WI38 (cell line): ENCODE results near the gene CPM.
A peak's percentile ranks its signal among the peaks of the same experiment; 100 is the strongest.
"Not testable (repeated sequence)": the region's sequence is repeated elsewhere in the genome, so short reads cannot be mapped to it uniquely, and the experiment has no call there.

Experiments used
- H3K4me3 ChIP-seq: 2 replicates; pipeline ENCODE4 v1.5.1; 2011; ENCODE audit warnings: low read depth, mild to moderate bottlenecking, control low read depth, low read length
- TF ChIP-seq, protein P1 (sequence below): IDR thresholded peaks from 2 replicates; pipeline ENCODE4 v1.5.1; 2012; ENCODE audit warnings: low read depth, mild to moderate bottlenecking, control low read depth, low read length

Gene CPM

DNA sequence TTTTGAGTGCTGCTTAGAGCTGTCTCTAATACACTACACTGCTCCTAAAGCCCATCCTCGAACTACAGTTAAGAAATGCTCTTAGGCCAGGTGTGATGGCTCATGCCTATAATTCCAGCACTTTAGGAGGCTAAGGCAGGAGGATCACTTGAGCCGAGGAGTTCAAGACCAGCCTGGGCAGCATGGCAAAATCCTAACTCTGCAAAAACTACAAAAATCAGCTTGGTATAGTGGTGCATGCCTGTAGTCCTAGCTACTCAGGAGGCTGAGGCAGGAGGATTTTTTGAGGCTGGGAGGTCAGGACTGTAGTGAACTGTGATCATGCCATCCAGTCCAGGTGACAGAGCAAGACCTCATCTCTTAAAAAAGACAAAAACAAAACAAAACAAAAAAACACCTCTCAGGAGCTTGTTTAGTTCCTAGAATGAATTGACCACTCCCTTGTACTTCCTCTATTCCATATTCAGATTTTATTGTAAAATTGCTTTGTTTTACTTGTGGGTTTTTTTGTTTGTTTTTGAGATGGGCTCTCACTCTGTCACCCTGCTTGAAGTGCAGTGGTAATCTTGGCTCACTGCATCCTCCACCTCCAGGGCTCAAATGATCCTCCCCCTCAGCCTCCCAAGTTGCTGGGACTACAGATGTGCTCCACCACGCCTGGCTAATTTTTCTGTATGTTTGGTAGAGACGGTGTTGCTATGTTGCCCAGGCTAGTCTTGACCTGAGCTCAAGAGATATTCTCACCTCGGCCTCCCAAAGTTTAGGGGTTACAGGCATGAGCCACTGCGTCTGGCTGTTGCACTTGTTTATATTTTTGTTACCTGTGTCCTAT lies 111.4 kb downstream of the CPM start:
- no peak overlapping the region for H3K4me3 ChIP-seq
- TF ChIP-seq, protein P1, sequence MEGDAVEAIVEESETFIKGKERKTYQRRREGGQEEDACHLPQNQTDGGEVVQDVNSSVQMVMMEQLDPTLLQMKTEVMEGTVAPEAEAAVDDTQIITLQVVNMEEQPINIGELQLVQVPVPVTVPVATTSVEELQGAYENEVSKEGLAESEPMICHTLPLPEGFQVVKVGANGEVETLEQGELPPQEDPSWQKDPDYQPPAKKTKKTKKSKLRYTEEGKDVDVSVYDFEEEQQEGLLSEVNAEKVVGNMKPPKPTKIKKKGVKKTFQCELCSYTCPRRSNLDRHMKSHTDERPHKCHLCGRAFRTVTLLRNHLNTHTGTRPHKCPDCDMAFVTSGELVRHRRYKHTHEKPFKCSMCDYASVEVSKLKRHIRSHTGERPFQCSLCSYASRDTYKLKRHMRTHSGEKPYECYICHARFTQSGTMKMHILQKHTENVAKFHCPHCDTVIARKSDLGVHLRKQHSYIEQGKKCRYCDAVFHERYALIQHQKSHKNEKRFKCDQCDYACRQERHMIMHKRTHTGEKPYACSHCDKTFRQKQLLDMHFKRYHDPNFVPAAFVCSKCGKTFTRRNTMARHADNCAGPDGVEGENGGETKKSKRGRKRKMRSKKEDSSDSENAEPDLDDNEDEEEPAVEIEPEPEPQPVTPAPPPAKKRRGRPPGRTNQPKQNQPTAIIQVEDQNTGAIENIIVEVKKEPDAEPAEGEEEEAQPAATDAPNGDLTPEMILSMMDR, result no peak

DNA sequence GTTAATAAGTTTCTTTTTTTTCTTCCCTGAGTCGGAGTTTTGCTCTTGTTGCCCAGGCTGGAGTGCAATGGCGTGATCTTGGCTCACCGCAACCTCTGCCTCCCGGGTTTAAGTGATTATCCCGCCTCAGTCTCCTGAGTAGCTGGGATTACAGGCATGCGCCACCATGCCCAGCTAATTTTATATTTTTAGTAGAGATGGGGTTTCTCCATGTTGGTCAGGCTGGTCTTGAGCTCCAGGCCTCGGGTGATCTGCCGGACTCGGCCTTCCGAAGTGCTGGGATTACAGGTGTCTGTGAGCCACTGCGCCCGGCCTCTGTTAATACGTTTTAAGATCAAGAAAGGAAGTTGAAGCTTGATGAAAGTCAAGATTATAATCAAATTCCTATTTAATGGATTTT lies 113.5 kb downstream of the CPM start:
- not testable (repeated sequence) for H3K4me3 ChIP-seq

DNA sequence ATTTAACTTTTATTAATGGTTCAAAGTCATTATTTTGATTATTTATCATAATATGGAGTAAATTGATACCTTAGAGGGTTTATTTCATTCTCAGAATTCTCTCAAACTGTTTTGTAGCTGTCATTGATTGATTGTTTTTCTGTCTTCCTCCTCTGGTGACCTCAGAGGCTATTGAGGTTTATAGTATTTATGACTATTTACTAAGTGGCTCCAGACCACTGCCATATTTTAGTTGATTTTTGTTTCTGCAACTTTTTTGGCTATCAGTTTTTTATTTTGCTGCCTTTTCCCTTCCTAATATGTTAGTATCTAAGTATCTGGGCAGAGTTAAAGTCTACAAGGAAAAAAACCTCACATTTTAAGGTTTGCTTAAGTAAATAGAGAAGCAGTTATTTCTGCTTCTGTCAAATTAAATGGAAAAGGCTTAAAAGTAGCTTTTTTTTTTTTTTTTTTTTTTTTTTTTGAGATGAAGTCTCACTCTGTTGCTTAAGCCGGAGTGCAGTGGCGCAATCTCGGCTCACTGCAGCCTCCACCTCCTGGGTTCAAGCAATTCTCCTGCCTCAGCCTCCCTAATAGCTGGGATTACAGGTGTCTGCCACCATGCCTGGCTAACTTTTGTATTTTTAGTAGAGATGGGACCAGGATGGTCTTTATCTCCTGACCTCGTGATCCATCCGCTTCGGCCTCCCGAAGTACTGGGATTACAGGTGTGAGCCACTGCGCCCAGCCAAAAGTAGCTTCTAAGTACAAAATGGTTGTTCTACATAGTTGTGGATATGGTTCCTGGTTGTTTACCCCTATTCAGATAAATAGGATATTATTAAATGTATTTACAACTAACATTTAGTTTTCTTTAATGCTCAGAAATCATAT lies 116.8 kb downstream of the CPM start:
- TF ChIP-seq, protein P1, result no peak
- H3K4me3 ChIP-seq, result no peak overlapping the region

DNA sequence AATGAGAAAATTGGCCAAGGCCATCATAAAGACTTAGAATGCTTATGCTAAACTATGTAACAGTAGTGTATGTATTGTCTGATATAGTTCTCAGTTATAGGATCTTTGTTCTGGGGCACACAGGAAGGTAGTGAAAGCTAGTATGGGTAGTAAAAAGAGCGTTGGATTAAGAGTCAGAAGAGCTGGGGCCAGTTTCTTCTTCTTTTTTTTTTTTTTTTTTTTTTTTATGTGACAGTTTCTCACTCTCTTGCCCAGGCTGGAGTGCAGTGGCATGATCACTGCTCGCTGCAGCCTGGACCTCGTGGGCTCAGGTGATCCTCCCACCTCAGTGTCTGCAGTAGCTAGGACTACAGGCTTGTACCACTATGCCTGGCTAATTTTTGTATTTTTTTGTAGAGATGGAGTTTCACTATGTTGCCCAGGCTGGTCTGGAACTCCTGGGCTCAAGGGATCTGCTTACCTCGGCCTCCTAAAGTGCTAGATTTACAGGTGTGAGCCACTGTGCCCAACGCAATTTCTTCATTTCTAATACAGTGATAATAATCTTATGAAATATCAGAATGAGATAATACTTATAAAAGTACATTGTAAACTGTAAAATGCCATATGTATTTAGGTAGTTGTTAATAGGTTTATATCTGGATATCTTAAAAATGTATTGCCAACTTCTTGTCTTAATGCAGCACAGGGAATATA lies 117.6 kb downstream of the CPM start:
- no peak overlapping the region for H3K4me3 ChIP-seq
- TF ChIP-seq, protein P1, result no peak

DNA sequence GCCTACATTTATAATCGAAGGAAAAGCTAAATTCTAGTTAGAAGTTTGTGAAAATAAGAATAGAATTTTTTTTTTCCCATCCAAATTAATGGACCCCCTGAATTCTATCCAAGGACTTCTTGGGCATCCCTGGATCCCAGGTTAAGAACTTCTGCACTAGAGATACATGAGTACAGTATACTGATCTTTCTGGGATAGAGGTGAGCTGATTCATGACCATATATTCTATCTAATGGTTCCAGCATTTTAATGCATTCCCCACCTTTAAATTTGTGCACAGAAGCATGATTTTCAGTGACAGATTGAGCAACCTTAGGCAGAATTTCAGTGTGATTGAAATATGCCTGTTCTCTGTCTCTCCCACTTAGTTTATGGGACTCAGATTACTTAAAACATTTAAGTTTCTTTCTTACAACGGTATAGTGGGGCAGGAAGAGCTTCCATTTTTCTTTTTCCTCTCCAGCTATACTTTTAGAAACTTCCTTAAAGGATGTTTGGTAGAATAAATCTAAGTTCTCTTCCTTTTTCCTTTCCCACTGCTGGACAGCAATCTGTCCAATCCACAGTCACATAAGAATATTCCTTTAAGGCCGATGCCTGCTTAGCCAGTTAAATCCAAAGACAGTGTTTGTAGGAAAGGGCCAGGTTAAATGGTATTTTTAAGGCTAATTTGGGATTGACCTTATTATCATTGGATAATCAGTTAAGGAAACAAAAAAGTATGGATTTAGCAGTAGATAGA lies 118.3 kb downstream of the CPM start:
- no peak overlapping the region for H3K4me3 ChIP-seq
- TF ChIP-seq, protein P1, result no peak

DNA sequence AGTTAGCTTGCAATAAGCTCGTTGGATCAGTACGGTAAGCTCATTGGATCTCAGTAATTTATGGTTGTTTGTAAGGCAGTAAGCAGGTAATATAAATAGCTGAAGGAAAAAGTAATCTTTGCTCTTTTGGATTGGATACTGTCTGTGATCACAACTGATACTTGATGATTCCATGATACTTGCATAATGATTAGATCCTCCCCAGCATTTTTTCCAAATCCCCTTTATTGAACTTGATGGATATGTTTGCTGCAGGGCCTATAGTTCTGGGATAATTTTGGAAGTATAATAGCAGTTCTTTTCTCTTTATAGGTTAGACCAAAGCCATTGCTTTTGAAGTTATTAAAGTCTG lies 119.8 kb downstream of the CPM start:
- TF ChIP-seq, protein P1, result no peak
- H3K4me3 ChIP-seq, result 0 out of 2 replicates have a peak overlapping the region, but pooled peaks have one; percentile 26
